ENCODE results near the gene DAZAP1. TPM values are rescaled to one million over a fixed set of nuclear protein-coding genes. Genes with fewer than 3 reads are reported as not detected.
A peak's percentile ranks its signal among the peaks of the same experiment; 100 is the strongest.

Gene DAZAP1
- total RNA-seq, 2 donors from 2014 or later = 34.9 to 76.9 TPM

GRCh38 chr19:1466461-1467214 is 59.3 kb downstream of the DAZAP1 start:
- Histone ChIP-seq H3K4me3 (no peak overlapping the region), H3K27me3 (replicated peaks; ENCODE audit: insufficient read depth) (peaks cover 28% of the 10 kb centered on the region), H3K27ac (no peak overlapping the region), H3K36me3 (no peaks in the 10 kb centered on the region), H3K9me3 (no peaks in the 10 kb centered on the region), H3K4me1 (ENCODE audit: control insufficient read depth in 1 of 2, low read depth in 2 of 2) (peaks cover 42 to 53% of the 10 kb centered on the region in 2 donors)
- TF ChIP-seq CTCF (IDR thresholded peaks at IDR 0.05) = no peak
- ATAC-seq (ENCODE audit: insufficient number of reproducible peaks, low FRiP score, low read depth) (no peak), DNase-seq (ENCODE audit: low spot score) (no peak)

- DNase-seq (ENCODE audit: low spot score) = no peak
- Histone ChIP-seq H3K9me3 (no peaks in the 10 kb centered on the region), H3K4me3 (no peak overlapping the region), H3K4me1 (ENCODE audit: control insufficient read depth in 1 of 2, low read depth in 2 of 2) (peaks cover 44 to 57% of the 10 kb centered on the region in 2 donors), H3K27ac (no peak overlapping the region), H3K27me3 (replicated peaks; ENCODE audit: insufficient read depth) (peaks cover 33% of the 10 kb centered on the region), H3K36me3 (no peaks in the 10 kb centered on the region)
- no peak for ATAC-seq (ENCODE audit: insufficient number of reproducible peaks, low FRiP score, low read depth)
- TF ChIP-seq CTCF (IDR thresholded peaks at IDR 0.05) = no peak
These were observed 59.8 kb downstream of the DAZAP1 start for GRCh38 chr19:1467215-1467489.

GRCh38 chr19:1467490-1468273 is 60.3 kb downstream of the DAZAP1 start:
- DNase-seq (ENCODE audit: low spot score) (no peak), ATAC-seq (ENCODE audit: insufficient number of reproducible peaks, low FRiP score, low read depth) (no peak)
- no peaks in the 10 kb centered on the region for H3K36me3 ChIP-seq
- H3K27ac ChIP-seq = no peak overlapping the region
- H3K9me3 ChIP-seq = no peaks in the 10 kb centered on the region
- H3K4me1 ChIP-seq (ENCODE audit: control insufficient read depth in 1 of 2, low read depth in 2 of 2) = peaks cover 44 to 57% of the 10 kb centered on the region in 2 donors
- peak overlapping the region; percentile 45 for H3K4me3 ChIP-seq
- H3K27me3 ChIP-seq (replicated peaks; ENCODE audit: insufficient read depth) = peaks cover 35% of the 10 kb centered on the region
- no peak for TF ChIP-seq CTCF (IDR thresholded peaks at IDR 0.05)

GRCh38 chr19:1468274-1468820 is 61.0 kb downstream of the DAZAP1 start:
- H3K4me1 ChIP-seq (ENCODE audit: control insufficient read depth in 1 of 2, low read depth in 2 of 2) = peaks cover 44 to 57% of the 10 kb centered on the region in 2 donors
- no peak for TF ChIP-seq CTCF (IDR thresholded peaks at IDR 0.05)
- no peak overlapping the region for H3K27ac ChIP-seq
- H3K36me3 ChIP-seq = no peaks in the 10 kb centered on the region
- H3K27me3 ChIP-seq (replicated peaks; ENCODE audit: insufficient read depth) = peaks cover 35% of the 10 kb centered on the region
- ATAC-seq (ENCODE audit: insufficient number of reproducible peaks, low FRiP score, low read depth) (no peak), DNase-seq (ENCODE audit: low spot score) (no peak)
- H3K4me3 ChIP-seq = peak overlapping the region; percentile 45
- H3K9me3 ChIP-seq = no peaks in the 10 kb centered on the region

GRCh38 chr19:1468821-1469254 is 61.5 kb downstream of the DAZAP1 start:
- Histone ChIP-seq H3K36me3 (no peaks in the 10 kb centered on the region), H3K4me3 (peak overlapping the region; percentile 45), H3K27ac (no peak overlapping the region), H3K4me1 (ENCODE audit: control insufficient read depth in 1 of 2, low read depth in 2 of 2) (peaks cover 44 to 57% of the 10 kb centered on the region in 2 donors), H3K27me3 (replicated peaks; ENCODE audit: insufficient read depth) (peaks cover 35% of the 10 kb centered on the region), H3K9me3 (no peaks in the 10 kb centered on the region)
- no peak for DNase-seq (ENCODE audit: low spot score)
- no peak for TF ChIP-seq CTCF (IDR thresholded peaks at IDR 0.05)
- no peak for ATAC-seq (ENCODE audit: insufficient number of reproducible peaks, low FRiP score, low read depth)

All from thoracic aorta (tissue), 2 donors.